Upper lobe of left lung (tissue), 4 donors: ENCODE data around the gene GORASP1.
"Not testable (repeated sequence)": the region's sequence is repeated elsewhere in the genome, so short reads cannot be mapped to it uniquely, and the experiment has no call there.

Experiments
- CTCF ChIP-seq, 6 experiments: fragments of 450-650 bp in 4 of 6; fragments of 200-600 bp in 2 of 6; sonication (generic) in 2 of 6; IDR thresholded peaks; one replicate each; pipeline ENCODE4 v1.5.1; 2016 to 2019; ENCODE audit warnings: antibody characterized with exemption in 6 of 6
- EP300 ChIP-seq, 4 donors: sonication (generic); formaldehyde crosslinking; IDR thresholded peaks; one replicate each; pipeline ENCODE4 v1.5.1; 2017; ENCODE audit warnings: antibody characterized with exemption in 4 of 4, control low read depth in 2 of 4
- POLR2A ChIP-seq, 4 donors: fragments of 450-650 bp; IDR thresholded peaks; one replicate each; pipeline ENCODE4 v1.5.1; 2016 to 2017; ENCODE audit warnings: antibody characterized with exemption in 4 of 4, mild to moderate bottlenecking in 2 of 4
- POLR2AphosphoS5 ChIP-seq, 2 donors: sonication (generic); formaldehyde crosslinking; IDR thresholded peaks; one replicate each; pipeline ENCODE4 v1.5.1; 2017; ENCODE audit warnings: antibody characterized with exemption in 2 of 2

GRCh38 chr3:39061228-39061627, 46.2 kb downstream of the GORASP1 start:
- not testable (repeated sequence) for TF ChIP-seq CTCF, EP300, POLR2A, POLR2AphosphoS5 (IDR thresholded peaks at IDR 0.05)
